ENCODE measurements around the gene ZHX3. TPM values are rescaled to one million over a fixed set of nuclear protein-coding genes. Genes with fewer than 3 reads are reported as not detected.

Gene ZHX3
- total and polyA plus RNA-seq, 2 donors from 2014 or later: 24.7 to 153 TPM

DNA sequence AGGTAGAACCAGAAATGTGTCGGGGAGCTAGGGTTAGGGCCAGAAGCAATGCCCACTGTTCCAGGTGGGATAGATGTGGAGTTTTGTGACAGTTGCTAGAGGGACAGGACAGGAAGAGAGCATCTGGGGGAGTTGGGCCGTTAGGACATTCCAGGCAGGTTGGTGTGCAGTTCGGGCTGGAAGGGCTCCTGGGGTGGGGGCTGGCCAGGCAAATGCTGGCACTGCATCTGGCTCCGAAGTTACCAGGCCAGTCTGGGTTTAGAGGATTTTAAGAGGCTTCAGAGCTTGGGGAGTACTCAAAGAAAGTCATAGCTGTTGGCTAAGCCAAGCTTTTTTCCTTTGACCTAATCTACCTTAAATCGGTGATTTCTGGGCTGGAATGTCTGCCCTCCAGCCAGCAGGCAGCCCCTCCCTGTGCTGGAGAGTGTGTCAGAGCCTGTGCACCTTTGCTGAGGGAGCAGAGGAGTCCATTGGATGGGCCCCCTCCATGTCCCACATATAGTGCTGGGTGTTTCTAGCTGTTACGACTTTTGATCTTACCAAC lies 159.4 kb downstream of the ZHX3 start:
- Histone ChIP-seq H3K36me3 (ENCODE audit: control insufficient read depth in 2 of 3, insufficient read depth in 3 of 3, low read length in 3 of 3) (peaks cover 0 to 13% (median 2%) of the 10 kb centered on the region in 3 donors), H3K9ac (ENCODE audit: low read length in 3 of 3) (no peak overlapping the region), H3K4me3 (ENCODE audit: low read length in 3 of 3) (no peak overlapping the region), H3K4me1 (ENCODE audit: control insufficient read depth in 2 of 3, insufficient read depth in 2 of 3, low read depth in 1 of 3, low read length in 3 of 3) (peaks cover 0 to 32% (median 12%) of the 10 kb centered on the region in 3 donors), H3K9me3 (ENCODE audit: control insufficient read depth in 2 of 3, insufficient read depth in 1 of 3, low read length in 3 of 3) (no peaks in the 10 kb centered on the region), H3K27me3 (ENCODE audit: control insufficient read depth, insufficient read depth, low read length) (no peaks in the 10 kb centered on the region), H3K27ac (ENCODE audit: low read depth in 2 of 2, low read length in 2 of 2) (no peak overlapping the region)
- no peak for FAIRE-seq
- intact Hi-C loops (cut with DNase I): no loop called here
- TF ChIP-seq, protein P1, sequence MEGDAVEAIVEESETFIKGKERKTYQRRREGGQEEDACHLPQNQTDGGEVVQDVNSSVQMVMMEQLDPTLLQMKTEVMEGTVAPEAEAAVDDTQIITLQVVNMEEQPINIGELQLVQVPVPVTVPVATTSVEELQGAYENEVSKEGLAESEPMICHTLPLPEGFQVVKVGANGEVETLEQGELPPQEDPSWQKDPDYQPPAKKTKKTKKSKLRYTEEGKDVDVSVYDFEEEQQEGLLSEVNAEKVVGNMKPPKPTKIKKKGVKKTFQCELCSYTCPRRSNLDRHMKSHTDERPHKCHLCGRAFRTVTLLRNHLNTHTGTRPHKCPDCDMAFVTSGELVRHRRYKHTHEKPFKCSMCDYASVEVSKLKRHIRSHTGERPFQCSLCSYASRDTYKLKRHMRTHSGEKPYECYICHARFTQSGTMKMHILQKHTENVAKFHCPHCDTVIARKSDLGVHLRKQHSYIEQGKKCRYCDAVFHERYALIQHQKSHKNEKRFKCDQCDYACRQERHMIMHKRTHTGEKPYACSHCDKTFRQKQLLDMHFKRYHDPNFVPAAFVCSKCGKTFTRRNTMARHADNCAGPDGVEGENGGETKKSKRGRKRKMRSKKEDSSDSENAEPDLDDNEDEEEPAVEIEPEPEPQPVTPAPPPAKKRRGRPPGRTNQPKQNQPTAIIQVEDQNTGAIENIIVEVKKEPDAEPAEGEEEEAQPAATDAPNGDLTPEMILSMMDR (IDR thresholded peaks at IDR 0.05; ENCODE audit: borderline replicate concordance, extremely low read depth, insufficient read depth): no peak
- DNase-seq: no peak

DNA sequence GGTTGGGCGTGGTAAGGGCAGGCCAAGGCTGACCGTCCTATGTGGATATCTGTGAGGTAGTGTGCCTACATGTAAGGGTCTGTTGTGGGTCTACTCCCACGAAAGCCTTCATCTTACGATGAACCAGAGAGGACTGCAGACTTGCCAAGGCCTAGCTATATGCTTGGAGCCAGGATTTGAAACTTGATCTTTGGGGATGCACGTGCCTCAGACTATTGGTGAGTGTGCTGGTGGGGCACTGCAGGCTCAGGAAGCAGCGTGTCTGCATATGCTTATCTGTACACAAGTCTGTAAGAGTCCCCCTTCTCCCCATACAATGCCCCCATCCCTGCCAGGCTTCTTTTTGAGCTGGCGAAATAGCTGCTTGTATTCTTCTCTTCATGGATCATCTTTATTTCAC lies 162.3 kb downstream of the ZHX3 start:
- peaks cover 0 to 10% (median 0%) of the 10 kb centered on the region in 3 donors for H3K36me3 ChIP-seq (ENCODE audit: control insufficient read depth in 2 of 3, insufficient read depth in 3 of 3, low read length in 3 of 3)
- FAIRE-seq: no peak
- TF ChIP-seq, protein P1 (IDR thresholded peaks at IDR 0.05; ENCODE audit: borderline replicate concordance, extremely low read depth, insufficient read depth): no peak
- H3K27ac ChIP-seq (ENCODE audit: low read depth in 2 of 2, low read length in 2 of 2): no peak overlapping the region
- H3K9ac ChIP-seq (ENCODE audit: low read length in 3 of 3): no peak overlapping the region
- no peaks in the 10 kb centered on the region for H3K27me3 ChIP-seq (ENCODE audit: control insufficient read depth, insufficient read depth, low read length)
- intact Hi-C loops (cut with DNase I): no loop called here
- H3K4me1 ChIP-seq (ENCODE audit: control insufficient read depth in 2 of 3, insufficient read depth in 2 of 3, low read depth in 1 of 3, low read length in 3 of 3): peaks cover 0 to 47% (median 25%) of the 10 kb centered on the region in 3 donors
- H3K9me3 ChIP-seq (ENCODE audit: control insufficient read depth in 2 of 3, insufficient read depth in 1 of 3, low read length in 3 of 3): no peaks in the 10 kb centered on the region
- no peak for DNase-seq
- H3K4me3 ChIP-seq (ENCODE audit: low read length in 3 of 3): no peak overlapping the region

DNA sequence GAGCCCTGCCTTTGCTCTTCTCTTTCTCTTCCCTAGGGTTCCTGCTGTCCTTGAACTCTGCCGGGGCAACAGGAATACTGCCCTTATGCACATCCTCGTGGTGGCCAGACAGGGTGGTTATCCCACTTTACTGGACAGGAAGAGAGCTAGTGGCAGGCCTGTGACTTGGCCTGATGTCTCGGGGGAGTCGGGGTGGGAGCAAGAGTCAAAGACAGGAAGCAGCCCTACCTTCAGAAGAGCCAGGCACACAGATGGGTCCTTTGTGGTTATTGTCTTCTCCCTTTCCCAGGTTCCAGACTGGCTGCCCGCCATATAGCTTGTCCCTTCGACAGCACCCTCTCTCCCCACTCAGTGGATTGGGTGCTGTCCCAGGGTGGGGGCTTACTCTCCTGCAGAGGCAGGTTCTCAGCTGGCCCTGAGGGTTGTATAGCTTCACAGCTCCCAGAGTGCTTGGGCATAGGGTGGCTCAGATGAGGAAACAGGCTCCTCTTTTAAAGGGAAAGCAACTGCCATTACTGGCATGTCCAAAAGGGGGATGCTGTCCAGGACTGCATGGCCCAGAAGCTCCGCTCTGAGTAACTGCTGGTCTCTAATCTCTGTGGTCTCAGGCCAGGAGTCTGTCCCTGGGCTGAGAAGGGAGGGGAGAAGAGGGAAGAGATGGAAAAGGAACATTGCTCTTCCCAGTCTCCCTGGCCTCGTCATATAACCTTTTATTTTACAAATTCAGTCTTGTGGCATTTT lies 162.9 kb downstream of the ZHX3 start:
- peaks cover 0 to 51% (median 22%) of the 10 kb centered on the region in 3 donors for H3K4me1 ChIP-seq (ENCODE audit: control insufficient read depth in 2 of 3, insufficient read depth in 2 of 3, low read depth in 1 of 3, low read length in 3 of 3)
- no peak for FAIRE-seq

More for the DNA sequence above, 162.9 kb downstream of the ZHX3 start:
- TF ChIP-seq, protein P1 (IDR thresholded peaks at IDR 0.05; ENCODE audit: borderline replicate concordance, extremely low read depth, insufficient read depth): no peak
- Histone ChIP-seq H3K9me3 (ENCODE audit: control insufficient read depth in 2 of 3, insufficient read depth in 1 of 3, low read length in 3 of 3) (no peaks in the 10 kb centered on the region), H3K36me3 (ENCODE audit: control insufficient read depth in 2 of 3, insufficient read depth in 3 of 3, low read length in 3 of 3) (peaks cover 0 to 3% (median 0%) of the 10 kb centered on the region in 3 donors), H3K27me3 (ENCODE audit: control insufficient read depth, insufficient read depth, low read length) (no peaks in the 10 kb centered on the region), H3K27ac (ENCODE audit: low read depth in 2 of 2, low read length in 2 of 2) (peak overlapping the region in 1 of 2 donors; percentile 5), H3K4me3 (ENCODE audit: low read length in 3 of 3) (no peak overlapping the region), H3K9ac (ENCODE audit: low read length in 3 of 3) (no peak overlapping the region)
- intact Hi-C loops (cut with DNase I): no loop called here
- DNase-seq: no peak

Data from kidney (tissue), 14 donors.